ENCODE results near the gene RBM14.

DNA sequence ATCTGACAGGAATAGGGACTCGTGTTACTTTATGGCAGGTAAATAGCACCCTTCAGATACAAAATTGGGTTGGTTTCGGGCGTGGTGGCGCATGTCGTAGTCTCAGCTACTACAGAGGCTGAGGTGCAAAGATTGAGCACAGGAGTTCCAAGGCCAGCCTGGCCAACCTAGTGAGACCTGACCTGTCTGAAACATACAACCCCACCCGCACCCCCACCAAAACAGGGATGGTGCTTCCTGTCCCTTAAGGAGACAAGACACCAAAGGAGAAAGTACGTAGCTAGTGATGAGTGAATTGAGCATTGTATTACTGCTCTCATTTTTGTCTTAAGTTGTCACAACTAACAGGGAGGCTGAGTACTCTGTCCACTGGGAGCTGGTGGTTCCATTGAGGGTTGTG, 36.2 kb downstream of the RBM14 start:
- TF ChIP-seq TAF1 (IDR thresholded peaks at IDR 0.05; ENCODE audit: borderline replicate concordance, low read depth, low read length) = no peak
- TF ChIP-seq POLR2A (IDR thresholded peaks at IDR 0.05; ENCODE audit: low read depth, low read length) = 0 out of 2 replicates have a peak, but pooled peaks have one; percentile 43
- peak; percentile 72 for TF ChIP-seq POLR2AphosphoS5 (IDR thresholded peaks at IDR 0.05; ENCODE audit: low read depth, low read length)

All from GM12892 (cell line).